SU-DHL-6 (cell line): ENCODE measurements around the gene PTPRN2.
"Not testable (repeated sequence)": the region's sequence is repeated elsewhere in the genome, so short reads cannot be mapped to it uniquely, and the experiment has no call there.

Experiments used
- H2AFZ ChIP-seq: fragments of 200-600 bp; sonication (generic); 2 replicates; pipeline ENCODE4 v1.6.1; 2014; ENCODE audit warnings: low read depth, mild to moderate bottlenecking, moderate library complexity, mixed read lengths, antibody characterized with exemption, low read length; ENCODE audit not compliant: severe bottlenecking
- H3F3A ChIP-seq: fragments of 200-600 bp; shearing (Covaris generic); 2 replicates; pipeline ENCODE4 v1.6.0; 2016; ENCODE audit warnings: antibody characterized with exemption, mild to moderate bottlenecking; ENCODE audit not compliant: insufficient read depth
- H3K27ac ChIP-seq: fragments of 200-600 bp; sonication (generic); 2 replicates; pipeline ENCODE4 v1.5.1; 2016; ENCODE audit warnings: low read depth, mild to moderate bottlenecking, low read length, moderate library complexity, mixed read lengths
- H3K27me3 ChIP-seq: fragments of 200-600 bp; sonication (generic), shearing (Covaris generic); 2 replicates; pipeline ENCODE4 v1.6.0; 2014; ENCODE audit warnings: mild to moderate bottlenecking, low read length
- H3K36me3 ChIP-seq: fragments of 200-600 bp; sonication (generic); 2 replicates; pipeline ENCODE4 v1.6.1; 2014; ENCODE audit warnings: mild to moderate bottlenecking, low read length, mixed read lengths
- H3K4me2 ChIP-seq: fragments of 300-600, 200-600 bp; shearing (Covaris generic), sonication (generic); 2 replicates; pipeline ENCODE4 v1.6.0; 2014; ENCODE audit warnings: low read length, low read depth, mild to moderate bottlenecking; ENCODE audit not compliant: poor library complexity, severe bottlenecking
- H3K4me3 ChIP-seq: fragments of 200-600 bp; sonication (generic); 2 replicates; pipeline ENCODE4 v1.5.1; 2014; ENCODE audit warnings: antibody characterized with exemption, low read length, mild to moderate bottlenecking, mixed read lengths; ENCODE audit not compliant: insufficient read depth, poor library complexity, severe bottlenecking
- H3K79me2 ChIP-seq: fragments of 200-600 bp; sonication (generic); 2 replicates; pipeline ENCODE4 v1.6.1; 2014; ENCODE audit warnings: mild to moderate bottlenecking, low read length, moderate library complexity; ENCODE audit not compliant: insufficient read depth
- H3K9ac ChIP-seq: fragments of 200-600 bp; sonication (generic); 2 replicates; pipeline ENCODE4 v1.7.0; 2014; ENCODE audit warnings: mild to moderate bottlenecking, low read length
- H3K9me2 ChIP-seq: fragments of 200-600 bp; sonication (generic); replicated peaks from 2 replicates; pipeline ENCODE4 v1.6.1; 2014; ENCODE audit warnings: low read length; ENCODE audit not compliant: insufficient read depth
- H3K9me3 ChIP-seq: fragments of 200-600 bp; sonication (generic); 2 replicates; pipeline ENCODE4 v1.6.1; 2014; ENCODE audit warnings: low read length, mixed read lengths; ENCODE audit not compliant: insufficient read depth
- H4K20me1 ChIP-seq: fragments of 200-600 bp; sonication (generic); 2 replicates; pipeline ENCODE4 v1.6.1; 2014; ENCODE audit warnings: low read depth, mild to moderate bottlenecking, antibody characterized with exemption, low read length, moderate library complexity, mixed read lengths
- CTCF ChIP-seq: fragments of 200-600 bp; sonication (generic); IDR thresholded peaks from one replicate; pipeline ENCODE4 v1.5.1; 2017; ENCODE audit warnings: antibody characterized with exemption, mild to moderate bottlenecking, low read length, moderate library complexity; ENCODE audit not compliant: insufficient read depth, poor library complexity, severe bottlenecking
- EZH2phosphoT487 ChIP-seq: fragments of 200-600 bp; sonication (generic), shearing (Covaris generic); conservative IDR thresholded peaks from 2 replicates; pipeline ENCODE4 v1.6.1; 2018; ENCODE audit warnings: mild to moderate bottlenecking, antibody characterized with exemption, low read length, moderate library complexity, mixed read lengths

Gene PTPRN2

GRCh38 chr7:158535079-158535478 is 52.5 kb downstream of the PTPRN2 start:
- H3K9me2 ChIP-seq = no peaks in the 10 kb centered on the region
- no peak overlapping the region for H2AFZ ChIP-seq
- no peak overlapping the region for H3K4me3 ChIP-seq
- no peaks in the 10 kb centered on the region for H3K9me3 ChIP-seq
- no peaks in the 10 kb centered on the region for H3F3A ChIP-seq
- no peaks in the 10 kb centered on the region for H4K20me1 ChIP-seq
- H3K27ac ChIP-seq = no peak overlapping the region
- TF ChIP-seq CTCF (no peak), EZH2phosphoT487 (no peak)
- no peaks in the 10 kb centered on the region for H3K27me3 ChIP-seq
- H3K36me3 ChIP-seq = no peaks in the 10 kb centered on the region
- no peak overlapping the region for H3K4me2 ChIP-seq
- no peak overlapping the region for H3K9ac ChIP-seq
- no peaks in the 10 kb centered on the region for H3K79me2 ChIP-seq

- Histone ChIP-seq H3K27ac (no peak overlapping the region), H4K20me1 (no peaks in the 10 kb centered on the region), H3K4me3 (no peak overlapping the region), H3K27me3 (no peaks in the 10 kb centered on the region), H3K4me2 (no peak overlapping the region), H3K9me3 (no peaks in the 10 kb centered on the region), H3K9ac (no peak overlapping the region), H3K79me2 (no peaks in the 10 kb centered on the region), H3K9me2 (no peaks in the 10 kb centered on the region), H3K36me3 (no peaks in the 10 kb centered on the region), H2AFZ (no peak overlapping the region), H3F3A (no peaks in the 10 kb centered on the region)
- no peak for TF ChIP-seq CTCF
- TF ChIP-seq EZH2phosphoT487 = no peak
Measured at GRCh38 chr7:158534598-158534997, 53.0 kb downstream of the PTPRN2 start.

- H2AFZ ChIP-seq, H3K27ac ChIP-seq, H3K9me2 ChIP-seq, H3K9me3 ChIP-seq, H4K20me1 ChIP-seq, H3K9ac ChIP-seq, H3K4me3 ChIP-seq, H3K4me2 ChIP-seq, H3K27me3 ChIP-seq, H3K79me2 ChIP-seq, H3K36me3 ChIP-seq, H3F3A ChIP-seq: not testable (repeated sequence)
Measured at GRCh38 chr7:158534134-158534515, 53.5 kb downstream of the PTPRN2 start.

- Histone ChIP-seq H3K4me2 (no peak overlapping the region), H3K27me3 (no peaks in the 10 kb centered on the region), H4K20me1 (no peaks in the 10 kb centered on the region), H3K4me3 (no peak overlapping the region), H3F3A (no peaks in the 10 kb centered on the region), H2AFZ (no peak overlapping the region), H3K79me2 (no peaks in the 10 kb centered on the region), H3K9me2 (no peaks in the 10 kb centered on the region), H3K36me3 (no peaks in the 10 kb centered on the region), H3K9ac (no peak overlapping the region), H3K27ac (no peak overlapping the region), H3K9me3 (no peaks in the 10 kb centered on the region)
- TF ChIP-seq EZH2phosphoT487 = no peak
- no peak for TF ChIP-seq CTCF
Measured at GRCh38 chr7:158533386-158534133, 54.1 kb downstream of the PTPRN2 start.
